Measurements from ENCODE around the gene CEP192.
"Not testable (repeated sequence)": the region's sequence is repeated elsewhere in the genome, so short reads cannot be mapped to it uniquely, and the experiment has no call there.

The CEP192 gene, protein sequence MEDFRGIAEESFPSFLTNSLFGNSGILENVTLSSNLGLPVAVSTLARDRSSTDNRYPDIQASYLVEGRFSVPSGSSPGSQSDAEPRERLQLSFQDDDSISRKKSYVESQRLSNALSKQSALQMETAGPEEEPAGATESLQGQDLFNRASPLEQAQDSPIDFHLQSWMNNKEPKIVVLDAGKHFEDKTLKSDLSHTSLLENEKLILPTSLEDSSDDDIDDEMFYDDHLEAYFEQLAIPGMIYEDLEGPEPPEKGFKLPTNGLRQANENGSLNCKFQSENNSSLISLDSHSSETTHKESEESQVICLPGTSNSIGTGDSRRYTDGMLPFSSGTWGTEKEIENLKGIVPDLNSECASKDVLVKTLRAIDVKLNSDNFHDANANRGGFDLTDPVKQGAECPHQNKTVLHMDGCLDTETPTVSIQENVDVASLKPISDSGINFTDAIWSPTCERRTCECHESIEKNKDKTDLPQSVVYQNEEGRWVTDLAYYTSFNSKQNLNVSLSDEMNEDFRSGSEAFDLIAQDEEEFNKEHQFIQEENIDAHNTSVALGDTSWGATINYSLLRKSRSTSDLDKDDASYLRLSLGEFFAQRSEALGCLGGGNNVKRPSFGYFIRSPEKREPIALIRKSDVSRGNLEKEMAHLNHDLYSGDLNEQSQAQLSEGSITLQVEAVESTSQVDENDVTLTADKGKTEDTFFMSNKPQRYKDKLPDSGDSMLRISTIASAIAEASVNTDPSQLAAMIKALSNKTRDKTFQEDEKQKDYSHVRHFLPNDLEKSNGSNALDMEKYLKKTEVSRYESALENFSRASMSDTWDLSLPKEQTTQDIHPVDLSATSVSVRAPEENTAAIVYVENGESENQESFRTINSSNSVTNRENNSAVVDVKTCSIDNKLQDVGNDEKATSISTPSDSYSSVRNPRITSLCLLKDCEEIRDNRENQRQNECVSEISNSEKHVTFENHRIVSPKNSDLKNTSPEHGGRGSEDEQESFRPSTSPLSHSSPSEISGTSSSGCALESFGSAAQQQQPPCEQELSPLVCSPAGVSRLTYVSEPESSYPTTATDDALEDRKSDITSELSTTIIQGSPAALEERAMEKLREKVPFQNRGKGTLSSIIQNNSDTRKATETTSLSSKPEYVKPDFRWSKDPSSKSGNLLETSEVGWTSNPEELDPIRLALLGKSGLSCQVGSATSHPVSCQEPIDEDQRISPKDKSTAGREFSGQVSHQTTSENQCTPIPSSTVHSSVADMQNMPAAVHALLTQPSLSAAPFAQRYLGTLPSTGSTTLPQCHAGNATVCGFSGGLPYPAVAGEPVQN (N-terminal part only)

DNA sequence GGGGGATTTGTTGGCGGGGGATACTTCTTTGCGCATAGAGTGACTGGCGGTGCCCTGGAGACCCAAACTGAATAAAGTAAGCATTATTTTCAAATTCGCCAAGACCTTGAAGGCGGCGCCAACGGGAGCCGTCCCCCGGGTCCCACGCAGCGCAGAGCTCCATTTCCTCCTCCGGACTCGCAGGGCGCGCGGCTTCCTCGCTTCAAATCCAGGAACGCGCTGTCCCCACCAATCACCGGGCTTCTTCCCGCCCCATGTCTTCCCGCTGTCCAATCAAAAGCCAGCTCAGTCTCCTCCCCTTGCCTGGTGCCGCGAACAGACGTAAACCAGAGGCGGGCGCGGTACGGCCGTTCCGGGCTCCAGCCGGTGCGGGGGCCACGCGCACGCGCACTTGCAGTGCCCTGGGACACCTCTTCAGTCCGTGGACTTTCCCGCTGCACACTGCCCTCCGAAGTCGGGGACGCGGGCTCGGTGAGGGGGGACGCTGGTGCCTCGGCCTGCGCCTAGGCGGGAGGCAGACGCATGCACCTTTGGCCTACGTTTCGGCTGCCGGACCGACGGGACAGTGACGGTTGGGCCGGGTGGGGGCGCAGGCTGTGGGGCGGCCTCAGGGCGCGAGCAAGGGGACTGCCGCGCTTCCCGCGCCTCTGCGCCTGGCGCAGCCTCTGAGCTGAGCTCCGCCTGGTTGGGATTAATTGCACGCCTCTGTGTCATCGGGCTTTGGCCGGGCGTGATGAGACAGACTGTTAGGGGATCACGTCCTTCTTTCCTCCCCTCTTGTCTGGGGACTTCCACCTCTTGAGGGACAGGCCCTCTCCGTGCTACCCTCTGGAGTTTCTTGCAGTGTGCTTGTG, at the start of gene CEP192:
CEP192 (plus strand) TSS at position 396 of the 854 bp plus-strand sequence. CDS start 8,063 bp downstream, outside the sequence.
- DNase-seq (ENCODE audit: low read depth, low spot score) = peak; percentile 94

DNA sequence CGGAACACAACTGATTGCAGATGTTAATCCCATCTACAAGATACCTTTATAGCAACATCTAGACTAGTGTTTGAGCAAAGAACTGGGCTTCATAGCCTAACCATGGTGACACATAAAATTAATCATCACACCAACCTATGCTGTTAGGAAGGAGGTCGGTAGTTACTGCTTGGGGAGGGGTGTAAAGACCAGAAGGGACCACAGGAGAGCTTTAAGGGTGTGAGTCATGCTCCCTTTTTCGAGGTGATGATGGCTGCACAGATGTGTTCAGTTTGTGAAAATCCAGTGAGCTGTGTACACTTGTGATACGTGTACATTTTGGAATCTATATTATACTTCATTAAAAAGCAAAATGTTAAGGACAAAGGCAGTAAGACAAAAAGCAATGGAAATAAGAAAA, 47.9 kb upstream of the CEP192 start:
- no peak for DNase-seq (ENCODE audit: low read depth, low spot score)

- no peak for DNase-seq (ENCODE audit: low read depth, low spot score)
Measured at GRCh38 chr18:12944709-12945108, 46.5 kb upstream of the CEP192 start.

GRCh38 chr18:12946549-12947284, 44.4 kb upstream of the CEP192 start:
- DNase-seq (ENCODE audit: low read depth, low spot score) = no peak

DNA sequence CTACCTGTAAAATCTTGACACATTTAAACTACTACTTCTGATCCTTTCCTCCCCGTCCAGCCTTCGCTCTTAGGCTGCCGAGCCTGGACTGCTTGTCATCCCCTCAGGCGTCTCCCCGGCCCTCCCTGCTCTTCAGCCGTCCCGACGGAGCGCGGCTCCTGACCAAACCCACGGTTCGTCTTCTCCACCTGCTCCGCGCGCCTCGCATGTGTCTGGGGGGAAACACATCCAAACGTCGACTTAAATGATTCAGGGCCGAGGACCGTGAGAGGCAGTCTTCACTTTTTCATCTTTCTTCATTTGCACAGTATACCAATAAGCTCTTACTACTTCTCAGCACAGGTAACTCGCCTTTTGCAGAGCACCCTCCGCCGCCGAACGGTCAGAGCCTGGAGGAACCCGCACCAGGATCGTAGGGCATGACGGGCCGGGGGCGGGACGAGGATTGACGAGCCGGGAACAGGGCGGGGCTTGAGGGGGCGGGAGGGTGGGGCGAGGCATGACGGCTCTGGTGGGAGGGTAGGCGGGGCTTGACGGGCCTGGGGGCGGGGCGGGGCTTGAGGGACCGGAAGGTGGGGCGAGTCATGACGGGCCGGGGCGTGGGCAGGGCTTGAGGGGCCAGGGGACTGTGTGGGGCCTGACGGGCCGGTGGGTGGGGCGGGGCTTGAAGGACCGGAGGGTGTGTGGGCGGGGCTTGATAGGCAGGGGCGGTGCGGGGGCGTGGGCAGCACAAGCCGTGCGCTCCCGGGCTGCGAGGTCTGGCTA, 43.7 kb upstream of the CEP192 start, which contains the start of gene SEH1L:
SEH1L (plus strand) TSS at position 727 of the 765 bp plus-strand sequence. CDS start 111 bp downstream, outside the sequence.
- peak; percentile 98 for DNase-seq (ENCODE audit: low read depth, low spot score)

- DNase-seq (ENCODE audit: low read depth, low spot score) = peak; percentile 85
Measured at GRCh38 chr18:12948050-12948804, 42.9 kb upstream of the CEP192 start.

DNA sequence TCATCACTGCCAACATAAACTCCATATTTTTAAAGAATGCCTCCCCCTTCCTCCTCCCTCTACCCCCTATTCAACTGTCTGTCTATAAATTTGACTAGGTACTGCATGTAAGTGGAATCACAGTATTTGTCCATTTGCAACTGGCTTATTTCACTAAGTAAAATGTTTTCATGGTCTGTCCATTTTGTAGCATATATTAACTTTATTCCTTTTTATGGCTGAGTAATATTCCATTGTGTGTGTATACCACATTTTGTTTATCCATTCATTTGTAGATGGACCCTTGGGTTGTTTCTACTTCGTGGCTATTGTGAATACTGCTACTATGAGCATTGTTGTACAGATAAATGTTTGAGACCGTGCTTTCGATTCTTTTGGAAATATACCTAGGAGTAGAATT, 32.7 kb upstream of the CEP192 start:
- DNase-seq (ENCODE audit: low read depth, low spot score) = no peak

DNA sequence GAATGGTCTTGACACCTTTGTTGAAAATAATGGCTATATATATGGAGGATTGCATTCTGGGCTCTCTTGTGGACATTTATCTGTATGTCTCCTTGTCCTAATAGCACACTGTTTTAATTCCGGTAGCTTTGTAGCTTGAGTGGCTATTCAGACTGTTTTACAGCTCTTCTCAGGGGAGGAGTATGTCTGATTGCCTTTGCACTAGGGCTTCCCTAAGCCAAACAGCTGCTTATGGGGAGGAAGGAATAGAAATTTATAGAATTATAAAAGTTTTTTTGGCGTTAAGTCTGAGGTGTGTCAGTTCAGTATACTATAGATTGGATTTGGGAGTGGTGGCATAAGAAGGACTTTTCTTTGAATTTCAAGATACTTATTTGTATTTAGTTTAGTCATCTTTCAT, 30.8 kb upstream of the CEP192 start:
- DNase-seq (ENCODE audit: low read depth, low spot score) = no peak

DNA sequence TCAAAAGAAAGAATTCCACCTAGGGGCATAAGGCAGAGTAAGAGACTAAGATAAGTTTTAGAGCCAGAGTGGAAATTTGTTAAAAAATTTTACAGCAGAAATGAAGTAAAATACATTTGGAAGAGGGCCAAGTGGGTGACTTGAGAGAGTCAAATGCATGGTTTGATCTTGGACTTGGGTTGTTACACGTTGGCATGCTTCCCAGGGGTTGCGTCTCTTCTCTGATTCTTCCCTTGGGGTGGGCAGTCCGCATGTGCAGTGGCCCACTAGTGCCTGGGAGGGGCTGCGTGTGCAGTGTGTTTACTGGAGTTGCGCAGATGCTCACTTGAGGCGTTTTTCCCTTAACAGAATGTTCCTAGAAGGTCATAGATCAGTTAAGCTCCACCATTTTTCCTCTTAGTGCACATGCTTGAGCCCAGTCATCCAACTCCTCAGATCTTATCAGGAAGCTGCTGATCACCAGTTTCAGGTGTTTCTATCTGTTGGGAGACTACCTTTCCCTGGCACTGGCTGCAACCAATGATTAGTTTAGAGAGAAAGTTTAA, 30.2 kb upstream of the CEP192 start:
- no peak for DNase-seq (ENCODE audit: low read depth, low spot score)

DNA sequence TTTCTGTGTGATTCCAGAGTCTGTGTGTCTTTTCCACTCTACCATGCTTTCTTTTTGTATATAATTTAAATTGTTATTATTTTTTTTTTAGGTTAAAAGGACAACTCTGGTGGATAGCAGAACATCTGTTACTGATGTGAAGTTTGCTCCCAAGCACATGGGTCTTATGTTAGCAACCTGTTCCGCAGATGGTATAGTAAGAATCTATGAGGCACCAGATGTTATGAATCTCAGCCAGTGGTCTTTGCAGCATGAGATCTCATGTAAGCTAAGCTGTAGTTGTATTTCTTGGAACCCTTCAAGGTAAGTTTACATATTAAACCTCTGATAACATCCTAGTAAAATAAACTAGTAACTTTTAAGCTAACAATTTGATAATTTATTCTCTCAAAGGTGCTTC, 28.1 kb upstream of the CEP192 start:
- no peak for DNase-seq (ENCODE audit: low read depth, low spot score)

- DNase-seq (ENCODE audit: low read depth, low spot score) = no peak
Measured at GRCh38 chr18:12968115-12968514, 23.0 kb upstream of the CEP192 start.

GRCh38 chr18:12968619-12969018, 22.5 kb upstream of the CEP192 start:
- no peak for DNase-seq (ENCODE audit: low read depth, low spot score)

- no peak for DNase-seq (ENCODE audit: low read depth, low spot score)
Measured at GRCh38 chr18:12973562-12974213, 17.5 kb upstream of the CEP192 start.

DNA sequence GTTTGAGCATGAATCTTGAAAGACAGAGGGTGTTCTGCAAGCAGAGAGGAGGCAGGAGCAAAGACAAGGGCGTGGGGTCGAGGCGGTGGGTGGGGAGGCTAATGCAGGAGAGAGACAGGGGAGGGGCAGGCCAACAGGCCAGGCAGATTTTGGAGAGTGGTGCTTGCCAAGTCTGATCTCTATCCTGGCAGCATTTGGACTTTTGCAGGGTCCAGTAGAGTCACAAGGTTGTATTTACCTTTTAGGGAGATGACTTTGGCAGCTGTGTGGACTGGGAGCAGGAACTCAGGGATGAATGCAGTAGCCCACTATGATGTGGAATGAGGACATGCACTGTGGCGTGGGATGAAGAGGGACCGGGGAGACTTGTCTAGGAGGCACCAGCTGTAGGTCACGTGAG, 15.7 kb upstream of the CEP192 start:
- no peak for DNase-seq (ENCODE audit: low read depth, low spot score)

- DNase-seq (ENCODE audit: low read depth, low spot score) = no peak
Measured at GRCh38 chr18:12976305-12976704, 14.9 kb upstream of the CEP192 start.

GRCh38 chr18:12980065-12980464, 11.1 kb upstream of the CEP192 start:
- DNase-seq (ENCODE audit: low read depth, low spot score) = not testable (repeated sequence)

DNA sequence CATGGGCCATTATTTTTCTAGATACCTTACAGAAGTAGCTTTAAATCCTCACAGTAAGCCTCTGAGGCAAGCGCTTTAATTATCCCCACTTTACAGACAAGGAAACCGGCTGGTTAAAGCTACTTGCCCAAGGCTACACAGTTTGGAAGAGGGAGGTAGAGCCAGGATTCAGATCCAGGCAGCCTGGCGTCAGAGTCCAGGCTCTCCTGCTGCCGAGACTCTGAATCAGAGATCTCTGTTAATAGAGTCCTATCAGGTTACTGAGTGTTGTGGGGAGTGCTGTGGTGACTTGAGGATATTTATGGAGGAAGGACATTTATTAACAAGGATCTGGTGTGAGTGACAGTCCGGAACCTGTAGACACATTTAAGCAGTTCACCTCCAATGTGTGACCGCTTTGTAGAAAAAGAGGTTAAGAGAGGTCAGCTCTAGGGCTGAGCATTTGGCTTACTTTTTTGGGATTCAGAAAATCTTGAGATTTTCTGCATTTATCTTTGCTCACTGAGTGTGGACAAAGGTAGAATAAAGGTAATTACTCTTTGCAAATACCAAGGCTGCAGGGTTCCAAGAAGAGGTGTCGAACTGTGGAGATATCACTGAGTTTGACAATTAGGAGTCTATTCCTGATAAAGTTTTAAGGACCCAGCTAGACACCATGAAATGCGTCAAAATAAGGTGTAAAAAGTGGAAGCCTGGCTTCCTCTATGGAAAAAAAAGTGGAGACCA, 1.6 kb upstream of the CEP192 start:
- no peak for DNase-seq (ENCODE audit: low read depth, low spot score)

Measured in smooth muscle cell of the brain vasculature (primary cell).